ENCODE data around the gene PCAT7.
"Not testable (repeated sequence)": the region's sequence is repeated elsewhere in the genome, so short reads cannot be mapped to it uniquely, and the experiment has no call there.

GRCh38 chr9:94591046-94591545, 36.2 kb downstream of the PCAT7 start:
- TF ChIP-seq, protein P1, sequence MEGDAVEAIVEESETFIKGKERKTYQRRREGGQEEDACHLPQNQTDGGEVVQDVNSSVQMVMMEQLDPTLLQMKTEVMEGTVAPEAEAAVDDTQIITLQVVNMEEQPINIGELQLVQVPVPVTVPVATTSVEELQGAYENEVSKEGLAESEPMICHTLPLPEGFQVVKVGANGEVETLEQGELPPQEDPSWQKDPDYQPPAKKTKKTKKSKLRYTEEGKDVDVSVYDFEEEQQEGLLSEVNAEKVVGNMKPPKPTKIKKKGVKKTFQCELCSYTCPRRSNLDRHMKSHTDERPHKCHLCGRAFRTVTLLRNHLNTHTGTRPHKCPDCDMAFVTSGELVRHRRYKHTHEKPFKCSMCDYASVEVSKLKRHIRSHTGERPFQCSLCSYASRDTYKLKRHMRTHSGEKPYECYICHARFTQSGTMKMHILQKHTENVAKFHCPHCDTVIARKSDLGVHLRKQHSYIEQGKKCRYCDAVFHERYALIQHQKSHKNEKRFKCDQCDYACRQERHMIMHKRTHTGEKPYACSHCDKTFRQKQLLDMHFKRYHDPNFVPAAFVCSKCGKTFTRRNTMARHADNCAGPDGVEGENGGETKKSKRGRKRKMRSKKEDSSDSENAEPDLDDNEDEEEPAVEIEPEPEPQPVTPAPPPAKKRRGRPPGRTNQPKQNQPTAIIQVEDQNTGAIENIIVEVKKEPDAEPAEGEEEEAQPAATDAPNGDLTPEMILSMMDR (IDR thresholded peaks at IDR 0.05), result not testable (repeated sequence)
- TF ChIP-seq ZFX (IDR thresholded peaks at IDR 0.05; ENCODE audit: borderline replicate concordance), result not testable (repeated sequence)

Measured in 22Rv1 (cell line).